Gastrocnemius medialis (tissue), 4 donors: Measurements from ENCODE around the gene HNRNPDL. TPM values are rescaled to one million over a fixed set of nuclear protein-coding genes. Genes with fewer than 3 reads are reported as not detected.

Source experiments
- ATAC-seq, 2 donors: fragments of 150-250 bp; one replicate each; pipeline ENCODE4 v1.9.1; 2016
- DNase-seq, 2 donors: peaks; one replicate each; pipeline ENCODE4 v3.0.0-alpha.2; 2019
- H3K27ac ChIP-seq, 4 donors: fragments of 200-600 bp; sonication (generic); 1 replicate in 1 of 4; 2 replicates in 3 of 4; pipeline ENCODE4 v1.5.1; 2016 to 2018; ENCODE audit warnings: mild to moderate bottlenecking in 2 of 4, moderate library complexity in 1 of 4
- H3K27me3 ChIP-seq, 3 donors: fragments of 200-600 bp; sonication (generic) in 2 of 3; 1 replicate in 1 of 3; 2 replicates in 2 of 3; pipeline versions ENCODE4 v1.5.1 to v1.6.0; 2016 to 2019; ENCODE audit warnings: mild to moderate bottlenecking in 1 of 3, moderate library complexity in 1 of 3
- H3K36me3 ChIP-seq, 2 donors: fragments of 200-600 bp; sonication (generic) in 1 of 2; one replicate each; pipeline ENCODE4 v1.5.1; 2017 to 2018
- H3K4me1 ChIP-seq, 2 donors: fragments of 200-600 bp; sonication (generic) in 1 of 2; one replicate each; pipeline ENCODE4 v1.5.1; 2016 to 2017; ENCODE audit warnings: mild to moderate bottlenecking in 2 of 2
- H3K4me3 ChIP-seq, 4 donors: fragments of 200-600 bp; sonication (generic) in 3 of 4; 1 replicate in 1 of 4; 2 replicates in 3 of 4; pipeline ENCODE4 v1.5.1; 2016 to 2019; ENCODE audit warnings: mild to moderate bottlenecking in 2 of 4
- H3K9me3 ChIP-seq, 3 donors: fragments of 200-600 bp; sonication (generic) in 2 of 3; 1 replicate in 1 of 3; 2 replicates in 2 of 3; pipeline ENCODE4 v1.5.1; 2016 to 2019
- CTCF ChIP-seq, 5 experiments: fragments of 450-650 bp in 3 of 5; fragments of 200-600 bp in 2 of 5; sonication (generic) in 2 of 5; IDR thresholded peaks in 4 of 5; conservative IDR thresholded peaks in 1 of 5; 1 replicate in 4 of 5; 2 replicates in 1 of 5; pipeline ENCODE4 v1.5.1; 2016 to 2019; ENCODE audit warnings: antibody characterized with exemption in 5 of 5, mild to moderate bottlenecking in 3 of 5, moderate library complexity in 3 of 5
- POLR2A ChIP-seq, 2 donors: fragments of 450-650 bp; IDR thresholded peaks; one replicate each; pipeline ENCODE4 v1.6.1; 2017; ENCODE audit warnings: antibody characterized with exemption in 2 of 2, mild to moderate bottlenecking in 2 of 2, moderate library complexity in 2 of 2
- in situ Hi-C, 4 donors: fragments of 200-750 bp; cut with MboI; loops; one replicate each; pipeline versions ENCODE4 v1.15.0 to v1.8.0; 2017; ENCODE audit warnings: low sequenced_read_pairs in 4 of 4
- intact Hi-C: fragments of 100-400 bp; cut with DNase I; formaldehyde crosslinking; loops from one replicate; pipeline ENCODE4 v1.15.1; 2023; ENCODE audit warnings: low total_unique reads
- total RNA-seq, 4 donors: library from RNA; depleted of rRNA; stranded (reverse); fragments of >200 nt; gene quantifications; one replicate each; pipeline versions ENCODE4 v1.1.0 to v1.2.3, GENCODE V29; 2016

The HNRNPDL gene
- total RNA-seq, 4 donors from 2014 or later = 151 to 275 (median 226) TPM

DNA sequence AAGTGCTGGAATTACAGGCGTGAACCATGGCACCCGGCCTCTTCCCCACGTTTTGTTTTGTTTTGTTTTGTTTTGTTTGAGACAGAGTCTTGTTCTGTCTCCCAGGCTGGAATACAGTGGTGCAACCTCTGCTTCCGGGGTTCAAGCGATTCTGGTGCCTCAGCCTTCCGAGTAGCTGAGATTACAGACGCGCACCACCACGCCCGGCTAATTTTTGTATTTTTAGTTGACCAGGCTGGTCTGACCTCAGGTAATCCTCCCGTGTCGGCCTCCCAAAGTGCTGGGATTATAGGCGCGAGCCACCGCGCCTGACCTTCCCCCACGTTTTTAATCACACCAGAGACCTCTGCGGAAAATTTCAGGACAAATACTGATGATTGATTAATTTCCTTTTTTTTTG is 2.3 kb upstream of the HNRNPDL start:
- Histone ChIP-seq H3K4me1 (peaks cover 15 to 21% of the 10 kb centered on the region in 2 donors), H3K36me3 (peaks cover 0 to 6% of the 10 kb centered on the region in 2 donors), H3K27ac (no peak overlapping the region), H3K4me3 (no peak overlapping the region), H3K9me3 (no peaks in the 10 kb centered on the region), H3K27me3 (no peaks in the 10 kb centered on the region)
- ATAC-seq = no peak
- in situ Hi-C loops = loop anchor here in 3 of 4 donors (25.0 kb wide), 3 partner anchors 455 to 1030 kb away; partner anchors contain the start of genes HELQ (in 3 of the 3), MRPS18C (in 3 of the 3), LIN54 (in 1 of the 3) and SEC31A (in 1 of the 3)
- intact Hi-C loops = loop anchor here (5.0 kb wide), 1 partner anchor 960 kb away; the partner anchor contains the start of gene RASGEF1B
- DNase-seq = no peak
- TF ChIP-seq POLR2A (IDR thresholded peaks at IDR 0.05) (no peak), CTCF (IDR thresholded peaks at IDR 0.05 in 4 of 5, conservative IDR thresholded peaks at IDR 0.05 in 1 of 5) (no peak)

- no peak for TF ChIP-seq CTCF (IDR thresholded peaks at IDR 0.05 in 4 of 5, conservative IDR thresholded peaks at IDR 0.05 in 1 of 5)
- no peak for TF ChIP-seq POLR2A (IDR thresholded peaks at IDR 0.05)
- intact Hi-C loops (loop anchor here (2.0 to 5.0 kb wide), 2 partner anchors 459 to 960 kb away; partner anchors contain the start of genes RASGEF1B and SEC31A), in situ Hi-C loops (loop anchor here in 3 of 4 donors (25.0 kb wide), 3 partner anchors 455 to 1030 kb away; partner anchors contain the start of genes HELQ (in 3 of the 3), MRPS18C (in 3 of the 3), LIN54 (in 1 of the 3) and SEC31A (in 1 of the 3))
- peaks cover 0 to 11% of the 10 kb centered on the region in 2 donors for H3K36me3 ChIP-seq
- DNase-seq (no peak), ATAC-seq (no peak)
- no peak overlapping the region for H3K4me3 ChIP-seq
- H3K4me1 ChIP-seq = peaks cover 23 to 29% of the 10 kb centered on the region in 2 donors
- no peaks in the 10 kb centered on the region for H3K9me3 ChIP-seq
- no peaks in the 10 kb centered on the region for H3K27me3 ChIP-seq
- no peak overlapping the region for H3K27ac ChIP-seq
Measured at GRCh38 chr4:82431831-82432230, 1.6 kb upstream of the HNRNPDL start.

DNA sequence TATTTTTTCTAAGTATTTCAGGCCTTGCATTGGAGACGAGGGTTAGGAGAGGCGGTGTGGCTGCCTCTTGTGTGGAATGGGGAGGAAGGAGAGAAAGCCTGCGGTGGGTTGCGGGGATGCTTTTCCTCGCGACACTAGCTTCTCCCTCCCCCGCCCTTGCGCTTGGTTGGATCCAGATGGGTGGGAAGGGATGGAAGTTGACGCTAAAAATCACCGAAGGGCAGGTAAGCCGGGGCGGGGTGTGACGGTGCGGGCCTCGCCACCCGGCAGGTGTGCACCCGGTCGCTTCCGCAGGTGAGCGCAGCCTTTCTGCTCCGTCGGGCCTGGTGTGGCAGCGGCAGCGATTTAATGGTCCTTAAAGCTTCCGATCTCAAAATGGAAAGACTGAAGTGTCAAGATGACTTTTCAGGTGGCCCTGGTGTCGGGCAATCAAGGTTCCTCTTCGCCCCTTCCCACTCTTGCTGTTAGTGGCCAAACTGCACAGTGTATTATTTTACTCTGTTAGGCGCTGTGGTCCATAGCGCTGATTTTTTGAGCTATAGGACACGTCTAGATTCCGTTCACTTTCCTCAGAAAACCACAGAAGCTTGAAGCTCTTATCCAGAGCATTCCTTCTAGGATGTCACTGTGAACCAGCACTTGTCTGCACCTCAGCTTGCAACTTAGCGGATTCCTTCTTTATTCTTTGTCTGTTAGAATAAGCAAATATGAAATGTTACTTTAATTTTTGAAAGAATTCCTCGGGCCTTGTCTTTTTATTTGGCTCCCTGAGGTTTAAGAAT is 893 bp upstream of the HNRNPDL start:
- peak overlapping the region; percentile 81 to 99 (median 96) for H3K4me3 ChIP-seq
- H3K27me3 ChIP-seq = no peaks in the 10 kb centered on the region
- peaks cover 0 to 18% of the 10 kb centered on the region in 2 donors for H3K36me3 ChIP-seq
- intact Hi-C loops = loop anchor here (1.0 to 5.0 kb wide), 4 partner anchors 460 to 959 kb away; partner anchors contain the start of genes RASGEF1B and SEC31A
- DNase-seq = no peak
- H3K4me1 ChIP-seq = peaks cover 30 to 36% of the 10 kb centered on the region in 2 donors
- in situ Hi-C loops = loop anchor here in 3 of 4 donors (25.0 kb wide), 3 partner anchors 456 to 1031 kb away; partner anchors contain the start of genes HELQ (in 3 of the 3), MRPS18C (in 3 of the 3), LIN54 (in 1 of the 3) and SEC31A (in 1 of the 3)
- H3K27ac ChIP-seq = peak overlapping the region; percentile 94 to 100 (median 98)
- TF ChIP-seq CTCF (IDR thresholded peaks at IDR 0.05 in 4 of 5, conservative IDR thresholded peaks at IDR 0.05 in 1 of 5) (no peak), POLR2A (IDR thresholded peaks at IDR 0.05) (no peak)
- no peaks in the 10 kb centered on the region for H3K9me3 ChIP-seq
- no peak for ATAC-seq

GRCh38 chr4:82429728-82430192 is 502 bp downstream of the HNRNPDL start:
- no peak for DNase-seq
- Histone ChIP-seq H3K4me3 (peak overlapping the region; percentile 81 to 99 (median 96)), H3K27ac (peak overlapping the region; percentile 94 to 100 (median 98)), H3K36me3 (peaks cover 0 to 32% of the 10 kb centered on the region in 2 donors), H3K27me3 (no peaks in the 10 kb centered on the region), H3K9me3 (no peaks in the 10 kb centered on the region), H3K4me1 (peaks cover 32 to 38% of the 10 kb centered on the region in 2 donors)
- in situ Hi-C loops = loop anchor here in 3 of 4 donors (5.0 to 25.0 kb wide), 6 partner anchors 47 to 1033 kb away; partner anchors contain the start of genes HELQ (in 3 of the 3), MRPS18C (in 3 of the 3), LIN54 (in 1 of the 3) and SEC31A (in 1 of the 3)
- TF ChIP-seq POLR2A (IDR thresholded peaks at IDR 0.05) (no peak), CTCF (IDR thresholded peaks at IDR 0.05 in 4 of 5, conservative IDR thresholded peaks at IDR 0.05 in 1 of 5) (no peak)
- ATAC-seq = peak; percentile 18 to 24
- intact Hi-C loops = loop anchor here (1.0 to 10.0 kb wide), 7 partner anchors 55 to 1025 kb away; partner anchors contain the start of genes HELQ, MRPS18C, RASGEF1B and SEC31A
